DMS 273 (cell line): ENCODE measurements around the gene BRD7.
A peak's percentile ranks its signal among the peaks of the same experiment; 100 is the strongest.

Experiments
- DNase-seq: peaks from one replicate; lab custom pipeline; 2025; ENCODE audit not compliant: unreplicated experiment; lab: John Stamatoyannopoulos, UW

The BRD7 gene

GRCh38 chr16:50274326-50275097 is 94.3 kb downstream of the BRD7 start:
- no peak for DNase-seq

GRCh38 chr16:50273888-50274325 is 94.9 kb downstream of the BRD7 start:
- DNase-seq = peak; percentile 20

GRCh38 chr16:50273382-50273690 is 95.5 kb downstream of the BRD7 start:
- DNase-seq = no peak

GRCh38 chr16:50272687-50273381 is 96.0 kb downstream of the BRD7 start:
- no peak for DNase-seq

GRCh38 chr16:50272111-50272571 is 96.6 kb downstream of the BRD7 start:
- DNase-seq = no peak

- DNase-seq = peak; percentile 15
These were observed 97.4 kb downstream of the BRD7 start for GRCh38 chr16:50271148-50272041.

GRCh38 chr16:50270510-50271147 is 98.2 kb downstream of the BRD7 start:
- no peak for DNase-seq

- peak; percentile 18 for DNase-seq
These were observed 98.8 kb downstream of the BRD7 start for GRCh38 chr16:50269769-50270509.

GRCh38 chr16:50269061-50269705 is 99.6 kb downstream of the BRD7 start:
- DNase-seq = no peak

GRCh38 chr16:50268352-50268751 is 100.4 kb downstream of the BRD7 start:
- DNase-seq = peak; percentile 70

GRCh38 chr16:50267651-50268050 is 101.1 kb downstream of the BRD7 start:
- DNase-seq = no peak

- peak; percentile 86 for DNase-seq
These were observed 101.6 kb downstream of the BRD7 start for GRCh38 chr16:50267151-50267631.

- peak; percentile 86 for DNase-seq
These were observed 102.3 kb downstream of the BRD7 start, which contains the start of gene ADCY7 for GRCh38 chr16:50266337-50267091. TSS of gene ADCY7 (plus strand) at chr16:50266551. CDS start at chr16:50288180, 21,629 bp downstream.
